Choroid plexus epithelial cell (primary cell): ENCODE measurements around the gene KRTAP2-1.

Source experiments
- DNase-seq: peaks from one replicate; pipeline ENCODE4 v3.0.0-alpha.2; 2010; ENCODE audit warnings: low read depth
- H3K4me3 ChIP-seq: 2 replicates; pipeline ENCODE4 v1.5.1; 2011; ENCODE audit warnings: low read depth, mild to moderate bottlenecking, control low read depth, low read length, moderate library complexity
- TF ChIP-seq, protein P1 (sequence below): conservative IDR thresholded peaks from 2 replicates; pipeline ENCODE4 v1.5.1; 2011; ENCODE audit warnings: low read depth, mild to moderate bottlenecking, control low read depth, inconsistent platforms, low read length, moderate library complexity

KRTAP2-1 gene

DNA sequence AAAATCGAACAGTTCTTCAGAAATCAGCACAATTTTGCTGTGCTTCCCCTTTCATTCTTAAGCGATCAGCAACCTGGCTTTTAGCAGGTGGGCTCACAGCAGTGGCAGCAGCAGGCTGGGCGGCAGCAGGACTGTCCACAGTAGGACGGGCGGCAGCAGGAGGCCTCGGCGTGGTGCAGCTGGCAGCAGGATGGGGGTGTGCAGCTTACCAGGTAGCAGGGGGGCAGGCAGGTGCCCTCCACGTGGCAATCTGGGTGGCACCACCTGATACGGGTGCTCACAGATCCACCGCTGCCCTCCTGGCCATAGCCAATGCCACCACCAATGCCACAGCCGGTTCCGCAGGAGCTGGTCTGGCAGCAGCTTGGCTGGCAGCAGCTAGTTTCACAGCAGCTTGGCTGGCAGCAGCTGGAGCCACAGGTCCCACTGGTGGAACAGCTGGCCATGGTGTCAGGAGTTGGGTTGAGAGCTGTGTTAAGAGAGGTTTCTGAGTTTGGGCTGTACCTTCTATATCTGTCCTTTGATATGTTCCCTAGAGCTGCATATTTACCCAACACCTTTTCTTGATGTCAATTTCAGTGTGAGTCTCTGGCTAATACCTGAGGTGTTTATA, 17.4 kb downstream of the KRTAP2-1 start, which contains the start of gene KRTAP1-4:
Gene KRTAP1-4, minus strand, starts transcription at position 563 of the 613 bp plus-strand sequence. Its CDS starts 117 bp downstream, at position 446.
- DNase-seq = no peak
- H3K4me3 ChIP-seq = no peak within 1 kb of the TSS
- TF ChIP-seq, protein P1, sequence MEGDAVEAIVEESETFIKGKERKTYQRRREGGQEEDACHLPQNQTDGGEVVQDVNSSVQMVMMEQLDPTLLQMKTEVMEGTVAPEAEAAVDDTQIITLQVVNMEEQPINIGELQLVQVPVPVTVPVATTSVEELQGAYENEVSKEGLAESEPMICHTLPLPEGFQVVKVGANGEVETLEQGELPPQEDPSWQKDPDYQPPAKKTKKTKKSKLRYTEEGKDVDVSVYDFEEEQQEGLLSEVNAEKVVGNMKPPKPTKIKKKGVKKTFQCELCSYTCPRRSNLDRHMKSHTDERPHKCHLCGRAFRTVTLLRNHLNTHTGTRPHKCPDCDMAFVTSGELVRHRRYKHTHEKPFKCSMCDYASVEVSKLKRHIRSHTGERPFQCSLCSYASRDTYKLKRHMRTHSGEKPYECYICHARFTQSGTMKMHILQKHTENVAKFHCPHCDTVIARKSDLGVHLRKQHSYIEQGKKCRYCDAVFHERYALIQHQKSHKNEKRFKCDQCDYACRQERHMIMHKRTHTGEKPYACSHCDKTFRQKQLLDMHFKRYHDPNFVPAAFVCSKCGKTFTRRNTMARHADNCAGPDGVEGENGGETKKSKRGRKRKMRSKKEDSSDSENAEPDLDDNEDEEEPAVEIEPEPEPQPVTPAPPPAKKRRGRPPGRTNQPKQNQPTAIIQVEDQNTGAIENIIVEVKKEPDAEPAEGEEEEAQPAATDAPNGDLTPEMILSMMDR = no peak

DNA sequence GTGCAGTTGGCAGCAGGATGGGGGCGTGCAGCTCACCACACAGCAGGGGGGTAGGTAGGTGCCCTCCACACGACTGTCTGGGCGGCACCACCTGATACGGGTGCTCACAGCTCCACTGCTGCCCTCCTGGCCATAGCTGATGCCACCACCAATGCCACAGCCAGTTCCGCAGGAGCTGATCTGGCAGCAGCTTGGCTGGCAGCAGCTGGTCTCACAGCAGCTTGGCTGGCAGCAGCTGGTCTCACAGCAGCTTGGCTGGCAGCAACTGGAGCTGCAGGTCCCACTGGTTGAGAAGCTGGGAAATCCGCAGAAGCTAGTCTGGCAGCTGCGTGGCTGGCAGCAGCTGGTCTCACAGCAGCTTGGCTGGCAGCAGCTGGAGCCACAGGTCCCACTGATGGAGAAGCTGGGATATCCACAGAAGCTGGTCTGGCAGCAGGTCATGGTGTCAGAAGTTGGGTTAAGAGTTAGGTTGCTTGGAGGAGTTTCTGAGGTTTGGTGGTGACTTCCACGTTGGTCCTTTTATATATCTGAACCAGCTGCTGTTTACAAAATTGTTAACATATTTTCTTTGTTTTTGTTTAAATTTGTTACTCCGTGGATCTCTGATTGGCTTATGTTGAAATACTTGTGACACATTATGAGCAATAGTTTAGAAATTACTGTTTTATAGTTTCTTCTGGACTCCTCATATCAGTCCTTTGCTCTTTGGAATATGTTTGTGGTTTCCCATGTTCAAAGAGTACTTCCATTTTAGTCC, 20.2 kb downstream of the KRTAP2-1 start, which contains the start of gene KRTAP1-5:
Gene KRTAP1-5, minus strand, starts transcription at position 494 of the 757 bp plus-strand sequence. Its CDS starts 53 bp downstream, at position 441.
- TF ChIP-seq, protein P1 = no peak
- no peak within 1 kb of the TSS for H3K4me3 ChIP-seq
- DNase-seq = peak; percentile 79

DNA sequence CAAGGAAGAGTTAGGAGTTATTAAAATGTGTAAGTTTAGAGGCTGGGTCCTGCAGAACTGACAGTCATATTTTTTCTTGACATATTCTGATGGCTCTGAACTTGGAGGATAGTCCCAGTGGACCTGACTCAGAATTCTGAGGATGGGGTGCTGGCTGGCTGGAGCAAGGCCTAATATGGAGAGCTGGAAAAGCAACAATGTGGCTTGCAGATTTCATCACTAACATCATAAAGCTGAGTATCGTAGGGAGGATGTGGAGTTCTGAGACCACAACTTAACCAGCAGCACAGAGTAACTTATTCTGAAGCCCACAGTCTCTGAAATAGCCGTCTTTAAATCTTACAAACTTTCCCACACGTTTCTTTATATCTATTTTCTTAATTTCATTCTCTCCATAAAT, 22.4 kb downstream of the KRTAP2-1 start:
- H3K4me3 ChIP-seq = no peak overlapping the region
- peak; percentile 14 for DNase-seq
- TF ChIP-seq, protein P1 = no peak

- no peak overlapping the region for H3K4me3 ChIP-seq
- DNase-seq = no peak
- TF ChIP-seq, protein P1 = no peak
Measured at GRCh38 chr17:41020336-41020735, 26.8 kb downstream of the KRTAP2-1 start.

DNA sequence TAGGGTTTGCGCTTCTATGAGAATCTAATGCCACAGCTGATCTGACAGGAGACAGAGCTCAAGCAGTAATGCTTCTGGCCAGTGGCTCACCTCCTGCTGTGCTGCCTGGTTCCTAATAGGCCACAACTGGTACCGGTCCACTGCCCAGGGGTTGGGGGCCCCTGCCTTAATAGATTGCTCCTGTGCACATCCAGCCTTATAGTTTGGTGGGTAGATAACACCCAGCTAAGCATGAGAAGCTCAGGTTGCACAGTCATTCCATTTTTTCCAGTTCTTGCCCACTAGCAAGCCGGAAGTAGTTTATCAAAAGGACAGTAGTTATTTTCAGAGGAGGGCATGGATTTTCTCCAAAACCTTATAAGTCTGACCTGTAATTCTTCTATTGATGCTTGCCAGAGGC, 27.7 kb downstream of the KRTAP2-1 start:
- DNase-seq = no peak
- H3K4me3 ChIP-seq = no peak overlapping the region
- TF ChIP-seq, protein P1 = no peak

- H3K4me3 ChIP-seq = no peak overlapping the region
- no peak for DNase-seq
- TF ChIP-seq, protein P1 = no peak
Measured at GRCh38 chr17:41018541-41018940, 28.6 kb downstream of the KRTAP2-1 start.
